ENCODE measurements around the gene ZNF236.
"Not testable (repeated sequence)": the region's sequence is repeated elsewhere in the genome, so short reads cannot be mapped to it uniquely, and the experiment has no call there.

ZNF236 gene

DNA sequence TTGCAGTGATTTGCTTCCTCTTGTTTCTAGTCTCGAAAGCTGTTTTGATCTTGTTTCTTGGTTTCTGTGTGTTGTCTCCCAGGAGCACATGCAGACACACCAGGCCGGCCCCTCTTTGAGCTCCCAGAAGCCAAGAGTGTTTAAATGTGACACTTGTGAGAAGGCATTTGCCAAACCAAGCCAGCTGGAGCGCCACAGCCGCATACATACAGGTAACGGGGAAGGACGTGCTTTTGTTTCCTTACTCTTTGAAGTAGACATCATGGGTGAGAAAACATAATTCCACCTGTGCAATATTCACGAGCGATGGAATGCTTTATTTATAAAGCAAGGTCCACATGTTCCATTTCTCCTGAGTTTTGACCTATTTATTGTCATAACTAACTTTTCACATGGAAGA lies 137.2 kb downstream of the ZNF236 start:
- DNase-seq: no peak
- in situ Hi-C loops (cut with MboI; ENCODE audit: low pct_unique_long_range_greater_than_20kb, low sequenced_read_pairs): no loop called here

DNA sequence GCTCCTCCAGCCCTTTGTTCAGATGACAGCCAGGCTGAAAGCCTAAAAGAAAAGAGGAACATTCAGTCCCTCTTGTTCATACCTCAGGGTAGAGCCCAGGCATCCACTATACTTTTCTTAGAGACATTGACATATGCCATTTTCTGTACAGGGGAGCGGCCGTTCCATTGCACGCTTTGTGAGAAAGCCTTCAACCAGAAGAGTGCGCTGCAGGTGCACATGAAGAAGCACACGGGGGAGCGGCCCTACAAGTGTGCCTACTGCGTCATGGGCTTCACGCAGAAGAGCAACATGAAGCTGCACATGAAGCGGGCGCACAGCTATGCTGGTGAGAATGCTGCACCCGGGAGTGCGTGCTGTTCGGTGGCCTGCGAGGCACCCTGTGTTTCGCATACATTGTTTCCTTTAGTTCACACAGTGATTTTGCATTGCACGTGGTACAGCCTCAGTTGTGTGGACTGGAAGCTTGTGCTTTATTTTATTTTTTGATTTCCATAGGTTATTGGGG lies 138.2 kb downstream of the ZNF236 start:
- DNase-seq: no peak
- in situ Hi-C loops (cut with MboI; ENCODE audit: low pct_unique_long_range_greater_than_20kb, low sequenced_read_pairs): no loop called here

DNA sequence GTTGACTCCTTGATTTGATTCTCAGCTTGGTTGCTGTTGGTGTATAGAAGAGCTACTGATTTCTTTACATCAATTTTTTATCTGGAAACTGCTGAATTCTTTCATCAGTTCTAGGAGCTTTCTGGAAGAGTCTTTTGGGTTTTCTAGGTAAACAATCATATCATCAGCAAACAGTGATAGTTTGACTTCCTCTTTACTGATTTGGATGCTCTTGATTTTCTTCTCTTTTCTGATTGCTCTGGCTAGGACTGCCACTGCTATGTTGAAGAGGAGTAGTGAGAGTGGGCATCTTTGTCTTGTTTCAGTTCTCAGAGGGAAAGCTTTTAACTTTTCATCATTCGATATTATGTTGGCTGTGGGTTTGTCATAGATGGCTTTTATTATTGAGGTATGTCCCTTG lies 140.5 kb downstream of the ZNF236 start:
- no peak for DNase-seq
- in situ Hi-C loops (cut with MboI; ENCODE audit: low pct_unique_long_range_greater_than_20kb, low sequenced_read_pairs): no loop called here

DNA sequence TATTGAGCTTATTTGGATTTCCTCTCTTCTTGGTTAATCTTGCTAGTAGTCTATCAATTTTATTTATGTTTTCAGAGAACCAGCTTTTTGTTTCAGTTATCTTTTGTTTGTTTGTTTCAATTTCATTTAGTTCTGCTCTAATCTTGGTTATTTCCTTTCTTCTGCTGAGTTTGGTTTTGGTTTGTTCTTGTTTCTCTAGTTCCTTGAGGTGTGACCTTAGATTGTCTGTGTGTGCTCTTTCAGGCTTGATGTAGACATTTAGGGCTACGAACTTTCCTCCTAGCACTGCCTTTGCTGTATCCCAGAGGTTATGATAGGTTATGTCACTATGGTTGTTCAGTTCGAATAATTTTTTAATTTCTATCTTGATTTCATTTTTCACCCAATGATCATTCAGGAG lies 141.6 kb downstream of the ZNF236 start:
- in situ Hi-C loops (cut with MboI; ENCODE audit: low pct_unique_long_range_greater_than_20kb, low sequenced_read_pairs): no loop called here
- DNase-seq: no peak

DNA sequence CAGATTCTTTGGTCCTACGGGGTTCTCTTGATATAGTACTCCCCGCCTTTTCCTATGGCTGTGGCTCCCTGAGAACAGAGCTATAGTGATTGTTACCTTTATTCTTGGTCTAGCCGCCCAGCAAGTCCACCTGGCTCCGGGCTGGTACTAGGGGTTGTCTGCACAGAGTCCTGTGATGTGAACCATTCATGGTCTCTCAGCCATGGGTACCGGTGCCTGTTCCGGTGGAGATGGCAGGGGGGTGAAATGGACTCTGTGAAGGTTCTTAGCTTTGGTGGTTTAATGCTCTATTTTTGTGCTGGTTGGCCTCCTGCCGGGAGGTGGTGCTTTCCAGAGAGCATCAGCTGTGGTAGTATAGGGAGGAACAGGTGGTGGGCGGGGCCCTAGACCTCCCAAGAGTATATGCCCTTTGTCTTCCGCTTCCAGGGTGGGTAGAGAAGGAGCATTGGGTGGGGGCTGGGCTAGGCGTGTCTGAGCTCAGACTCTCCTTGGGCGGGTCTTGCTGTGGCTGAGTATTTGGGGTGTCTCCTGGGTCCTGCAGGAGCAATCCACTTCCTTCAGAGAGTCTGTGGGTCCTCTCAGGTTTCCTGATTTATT lies 143.3 kb downstream of the ZNF236 start:
- in situ Hi-C loops (cut with MboI; ENCODE audit: low pct_unique_long_range_greater_than_20kb, low sequenced_read_pairs); DNase-seq: not testable (repeated sequence)

DNA sequence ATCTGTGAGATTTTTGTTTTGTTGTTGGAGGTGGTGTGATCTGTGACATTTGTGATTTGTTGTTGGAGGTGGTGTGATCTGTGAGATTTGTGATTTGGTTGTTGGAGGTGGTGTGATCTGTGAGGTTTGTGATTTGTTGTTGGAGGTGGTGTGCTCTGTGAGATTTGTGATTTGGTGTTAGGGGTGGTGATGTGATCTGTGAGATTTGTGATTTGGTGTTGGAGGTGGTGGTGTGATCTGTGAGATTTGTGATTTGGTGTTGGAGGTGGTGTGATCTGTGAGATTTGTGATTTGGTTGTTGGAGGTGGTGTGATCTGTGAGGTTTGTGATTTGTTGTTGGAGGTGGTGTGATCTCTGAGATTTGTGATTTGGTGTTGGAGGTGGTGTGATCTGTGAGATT lies 144.9 kb downstream of the ZNF236 start:
- in situ Hi-C loops (cut with MboI; ENCODE audit: low pct_unique_long_range_greater_than_20kb, low sequenced_read_pairs); DNase-seq: not testable (repeated sequence)

DNA sequence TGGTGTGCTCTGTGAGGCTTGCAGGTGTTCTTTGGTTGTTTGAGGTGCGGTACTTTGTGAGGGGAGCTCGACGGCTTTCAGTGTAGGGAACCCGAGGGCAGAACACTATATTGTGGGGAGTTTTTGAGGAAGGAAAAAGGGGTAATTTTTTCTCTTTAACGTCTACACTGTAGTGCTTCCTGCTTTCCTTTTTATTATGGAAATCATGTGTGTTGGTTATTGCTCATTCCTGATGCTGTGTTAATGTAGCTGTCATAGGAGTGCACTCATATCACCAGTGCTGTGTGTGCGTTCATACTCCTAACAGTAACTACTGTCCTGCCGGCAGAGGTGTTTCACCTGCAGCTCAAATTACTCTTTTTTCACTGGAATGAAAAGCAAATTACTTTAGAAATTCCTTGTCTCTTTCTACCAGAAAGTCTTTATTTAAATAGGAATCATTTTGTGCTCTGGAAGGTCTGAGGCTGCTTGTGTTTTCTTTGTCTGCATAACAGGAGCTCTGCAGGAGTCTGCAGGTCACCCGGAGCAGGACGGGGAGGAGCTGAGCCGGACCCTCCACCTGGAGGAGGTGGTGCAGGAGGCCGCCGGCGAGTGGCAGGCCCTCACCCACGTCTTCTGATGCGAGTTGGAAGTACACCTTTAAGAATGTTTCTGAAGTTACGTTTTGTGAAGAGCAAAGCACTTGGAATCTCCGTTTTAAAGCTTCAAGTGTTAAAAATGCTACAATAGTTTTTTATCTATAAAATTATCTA lies 145.5 kb downstream of the ZNF236 start:
- in situ Hi-C loops (cut with MboI; ENCODE audit: low pct_unique_long_range_greater_than_20kb, low sequenced_read_pairs): no loop called here
- no peak for DNase-seq

DNA sequence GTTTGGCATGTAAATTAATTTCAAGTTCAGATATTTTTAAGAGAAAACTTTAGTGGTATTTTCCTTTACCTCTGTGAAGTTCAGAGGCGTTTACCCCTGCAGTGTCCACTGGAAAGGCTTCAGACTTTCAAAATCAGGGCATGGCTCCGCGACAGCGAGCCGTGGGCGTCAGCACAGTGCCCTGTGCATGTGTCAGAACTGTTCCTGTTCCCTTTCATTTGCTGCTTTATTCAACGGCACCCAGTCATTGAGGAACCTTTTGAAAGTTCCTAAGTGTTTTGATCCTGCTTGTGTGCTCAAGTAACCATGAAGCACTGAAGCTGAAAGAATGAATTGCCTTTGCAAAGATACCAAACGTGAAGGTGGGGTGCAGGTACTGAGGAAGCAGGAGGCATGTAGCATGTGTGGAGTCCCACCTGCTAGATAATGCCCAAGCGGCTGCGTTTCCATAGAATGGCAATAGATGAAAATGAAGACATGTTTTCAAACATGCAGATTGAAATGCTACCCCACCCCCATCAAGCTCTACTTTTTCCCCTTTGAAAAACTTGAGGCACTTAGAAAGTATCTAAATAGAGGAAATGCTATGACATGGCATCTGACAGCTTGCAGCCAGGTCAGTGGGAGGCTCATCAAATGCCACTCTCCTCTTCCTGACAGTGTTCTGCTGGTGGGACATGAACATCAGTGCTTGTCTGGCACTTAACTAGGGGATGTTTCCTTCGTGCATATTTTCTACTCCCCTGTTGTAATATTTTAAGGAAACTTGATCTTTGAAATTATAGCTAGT lies 148.6 kb downstream of the ZNF236 start:
- in situ Hi-C loops (cut with MboI; ENCODE audit: low pct_unique_long_range_greater_than_20kb, low sequenced_read_pairs): no loop called here

DNA sequence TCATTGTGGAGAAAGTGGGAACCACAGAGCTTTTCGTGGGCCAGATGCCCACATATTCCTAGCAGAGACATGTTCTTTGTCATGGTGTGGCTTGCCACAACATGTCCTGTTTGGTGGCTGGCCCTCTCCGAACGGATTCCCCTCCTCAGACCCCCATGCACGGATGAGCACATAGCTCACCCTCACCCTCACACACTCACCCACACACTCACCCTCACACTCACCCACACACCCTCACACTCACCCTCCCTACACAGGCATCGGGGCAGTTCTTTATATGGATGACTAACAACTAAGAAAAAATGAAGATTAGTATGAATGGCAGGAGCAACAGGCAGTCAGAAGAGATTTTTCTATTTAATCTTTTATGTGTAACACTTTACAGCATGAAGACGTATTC lies 149.9 kb downstream of the ZNF236 start:
- no peak for DNase-seq
- in situ Hi-C loops (cut with MboI; ENCODE audit: low pct_unique_long_range_greater_than_20kb, low sequenced_read_pairs): no loop called here

More for the DNA sequence above, 148.6 kb downstream of the ZNF236 start:
- DNase-seq: peak; percentile 43

DNA sequence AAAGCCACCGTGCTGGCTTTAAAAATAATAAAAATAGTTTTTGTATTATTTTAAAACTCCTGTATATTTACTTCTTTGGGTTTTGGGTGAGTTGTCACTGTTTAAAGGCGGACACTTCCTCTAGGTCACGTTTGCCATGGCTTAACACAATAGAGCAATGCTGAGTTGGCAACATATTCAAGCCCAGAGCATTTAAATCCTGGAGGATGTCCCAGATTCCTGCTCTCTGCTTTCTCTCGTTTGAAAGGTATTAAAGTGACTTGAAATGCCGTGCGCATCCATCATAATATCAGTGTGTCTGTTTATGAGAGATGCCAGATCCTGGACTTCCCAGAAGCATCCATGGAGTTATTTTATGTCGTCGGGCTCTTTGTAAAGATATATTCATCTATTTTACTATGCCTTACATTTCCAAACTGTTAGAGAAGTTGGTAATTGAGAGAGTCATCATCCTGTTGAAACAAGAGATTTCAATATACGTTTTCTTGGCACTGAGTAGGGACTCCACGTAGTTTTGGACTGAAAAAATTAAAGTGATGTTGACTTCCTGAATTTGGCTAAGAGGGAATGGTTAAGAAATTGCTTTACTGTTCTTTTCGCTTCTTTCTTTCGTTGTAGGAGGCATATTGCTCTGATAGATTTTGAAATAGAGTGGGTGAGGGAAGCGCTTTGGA lies 150.6 kb downstream of the ZNF236 start:
- DNase-seq: no peak
- in situ Hi-C loops (cut with MboI; ENCODE audit: low pct_unique_long_range_greater_than_20kb, low sequenced_read_pairs): no loop called here

DNA sequence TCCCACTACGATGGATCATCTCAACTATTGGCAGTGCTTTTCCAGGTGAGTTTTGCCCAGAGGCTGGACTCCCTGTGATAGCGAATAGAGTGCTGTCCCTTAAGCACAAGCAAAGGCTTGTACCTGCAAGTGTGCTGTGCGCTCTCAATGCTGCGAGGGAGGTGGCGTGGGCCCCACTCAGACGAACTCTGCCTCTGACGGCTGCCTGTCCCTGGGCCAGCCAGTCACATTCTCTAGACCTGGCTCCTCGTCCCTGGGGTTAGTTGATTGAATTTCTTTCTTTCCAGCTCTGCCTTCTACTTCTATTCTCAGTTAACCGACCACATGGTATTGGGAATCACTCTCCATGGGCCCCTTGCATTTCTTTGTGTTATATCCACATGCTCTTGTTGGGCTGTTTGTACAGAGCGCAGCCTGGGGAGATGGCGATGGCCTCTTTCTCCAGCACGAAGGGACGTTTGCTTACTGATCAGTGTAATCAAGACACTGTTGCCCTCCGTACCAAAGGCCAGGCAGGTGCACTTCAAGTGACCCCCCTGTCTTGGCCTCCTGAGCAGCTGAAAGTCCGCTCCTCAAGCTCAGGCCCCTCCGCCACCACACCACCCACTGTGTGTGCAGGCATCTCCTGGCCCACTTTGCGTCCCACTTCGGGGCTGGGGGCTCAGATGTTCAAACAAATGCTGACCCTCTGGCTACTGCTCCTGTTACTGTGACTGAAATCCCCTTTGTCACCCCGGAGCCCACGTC lies 151.3 kb downstream of the ZNF236 start:
- DNase-seq: no peak
- in situ Hi-C loops (cut with MboI; ENCODE audit: low pct_unique_long_range_greater_than_20kb, low sequenced_read_pairs): no loop called here

DNA sequence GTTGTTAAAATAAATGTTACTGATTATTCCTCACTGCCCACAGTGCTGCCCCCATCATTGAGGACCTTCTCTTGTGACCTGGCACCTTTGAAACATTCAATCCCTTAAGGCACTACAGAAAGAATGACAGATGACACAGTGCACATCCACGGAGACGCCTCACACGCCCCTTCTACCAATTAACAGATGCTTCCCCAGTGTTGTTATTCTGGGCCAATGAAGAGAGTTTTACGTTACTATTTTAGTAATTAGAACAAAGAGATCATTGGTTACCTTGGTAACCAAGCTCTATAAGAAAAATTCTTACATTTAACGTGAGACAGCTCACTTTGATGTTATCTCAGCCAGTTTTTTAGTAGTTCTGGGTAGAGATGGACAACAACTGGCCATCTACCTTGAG lies 152.0 kb downstream of the ZNF236 start:
- DNase-seq: no peak
- in situ Hi-C loops (cut with MboI; ENCODE audit: low pct_unique_long_range_greater_than_20kb, low sequenced_read_pairs): no loop called here

DNA sequence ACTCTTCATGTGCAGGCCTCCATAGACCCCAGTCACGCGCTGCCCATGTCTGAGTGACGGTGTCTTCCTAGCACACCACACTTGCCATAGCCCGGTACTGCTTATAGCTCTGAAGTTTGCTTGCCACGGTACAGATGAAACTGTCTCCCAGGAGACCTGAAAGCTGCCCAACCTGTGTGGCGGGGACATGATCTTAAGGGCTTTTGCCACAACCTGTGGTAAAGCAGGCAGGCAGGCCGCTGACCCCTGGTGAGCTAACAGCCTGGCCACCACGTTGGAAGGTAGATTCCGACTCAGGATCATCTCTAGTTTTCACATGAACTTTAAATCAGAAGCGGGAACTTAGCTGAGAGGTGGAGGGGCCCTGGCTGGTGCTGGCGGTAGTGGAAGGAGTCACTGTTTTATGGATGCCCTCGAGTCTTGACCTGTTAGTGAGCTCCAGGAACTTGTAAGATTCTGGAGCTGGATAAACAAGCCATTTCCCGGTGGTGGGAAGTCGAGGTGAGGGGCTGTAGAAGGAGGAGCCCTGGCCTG lies 153.3 kb downstream of the ZNF236 start:
- no peak for DNase-seq
- in situ Hi-C loops (cut with MboI; ENCODE audit: low pct_unique_long_range_greater_than_20kb, low sequenced_read_pairs): no loop called here

DNA sequence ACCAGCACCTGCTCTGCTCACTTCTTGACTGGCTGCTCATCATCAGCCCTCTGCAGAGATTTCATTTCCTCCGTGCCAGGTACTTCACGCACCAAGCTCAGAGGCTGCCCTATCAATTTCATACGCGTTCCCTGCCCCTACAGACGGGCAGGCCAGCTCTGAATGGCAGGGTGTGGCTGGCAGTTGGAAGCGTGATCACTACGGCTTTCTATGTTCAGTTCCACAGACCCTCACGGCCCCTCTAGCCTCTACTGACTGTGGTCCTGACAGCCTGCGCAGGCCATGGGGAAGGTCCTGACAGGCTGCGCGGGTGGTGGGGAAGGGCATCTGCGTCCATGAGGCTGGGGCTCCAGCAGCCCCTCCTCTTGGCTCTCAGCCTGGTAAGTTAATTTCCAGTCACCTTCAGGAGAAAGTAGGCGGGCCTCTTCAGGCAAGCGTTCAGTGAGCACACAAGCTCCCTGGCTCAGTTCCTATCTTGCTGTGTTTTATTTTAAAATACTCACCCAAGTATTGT lies 154.8 kb downstream of the ZNF236 start:
- DNase-seq: no peak
- in situ Hi-C loops (cut with MboI; ENCODE audit: low pct_unique_long_range_greater_than_20kb, low sequenced_read_pairs): no loop called here

DNA sequence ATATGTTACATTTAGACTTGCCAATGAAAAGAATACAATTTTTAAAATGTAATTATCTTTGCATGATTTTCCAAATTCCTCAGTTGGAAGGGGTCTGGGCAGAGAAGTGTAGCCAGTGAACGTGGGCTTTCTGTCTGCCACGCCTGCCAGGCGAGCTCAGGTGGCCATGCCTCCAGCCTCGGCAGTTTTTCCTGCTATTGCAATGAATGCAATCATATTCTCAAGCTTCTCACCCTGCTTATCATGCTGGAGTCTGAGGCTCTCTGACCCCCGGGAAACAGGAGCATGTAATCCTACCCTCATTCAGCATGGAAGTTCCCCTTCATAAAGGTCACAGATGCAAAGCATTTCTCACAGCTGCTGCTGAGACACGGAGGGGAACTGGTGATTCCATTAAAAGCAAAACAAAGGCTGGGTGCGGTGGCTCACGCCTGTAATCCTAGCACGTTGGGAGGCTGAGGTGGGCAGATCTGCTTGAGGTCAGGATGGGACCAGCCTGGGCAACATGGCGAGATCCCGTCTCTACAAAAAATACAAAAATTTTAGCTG lies 155.4 kb downstream of the ZNF236 start:
- no peak for DNase-seq
- in situ Hi-C loops (cut with MboI; ENCODE audit: low pct_unique_long_range_greater_than_20kb, low sequenced_read_pairs): no loop called here

DNA sequence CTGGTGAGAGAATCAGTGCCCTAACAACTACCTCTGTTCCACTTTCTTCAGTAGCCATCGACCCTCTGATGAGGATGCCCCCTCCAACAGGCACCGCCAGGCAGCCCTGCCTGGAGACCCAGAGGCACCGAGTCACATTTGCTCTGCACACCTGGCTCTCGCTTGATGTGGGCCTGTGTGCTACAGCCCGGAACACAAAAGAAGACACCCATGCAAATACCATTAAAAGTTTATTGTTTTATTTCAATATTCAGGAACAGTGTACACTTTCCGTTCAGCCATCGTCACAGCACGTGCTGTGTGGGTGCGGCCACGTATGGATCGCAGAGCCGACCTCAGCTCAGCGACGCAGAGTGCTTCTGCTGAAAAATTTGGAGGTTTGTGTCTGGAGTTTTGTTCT lies 156.3 kb downstream of the ZNF236 start:
- in situ Hi-C loops (cut with MboI; ENCODE audit: low pct_unique_long_range_greater_than_20kb, low sequenced_read_pairs): no loop called here
- DNase-seq: no peak

DNA sequence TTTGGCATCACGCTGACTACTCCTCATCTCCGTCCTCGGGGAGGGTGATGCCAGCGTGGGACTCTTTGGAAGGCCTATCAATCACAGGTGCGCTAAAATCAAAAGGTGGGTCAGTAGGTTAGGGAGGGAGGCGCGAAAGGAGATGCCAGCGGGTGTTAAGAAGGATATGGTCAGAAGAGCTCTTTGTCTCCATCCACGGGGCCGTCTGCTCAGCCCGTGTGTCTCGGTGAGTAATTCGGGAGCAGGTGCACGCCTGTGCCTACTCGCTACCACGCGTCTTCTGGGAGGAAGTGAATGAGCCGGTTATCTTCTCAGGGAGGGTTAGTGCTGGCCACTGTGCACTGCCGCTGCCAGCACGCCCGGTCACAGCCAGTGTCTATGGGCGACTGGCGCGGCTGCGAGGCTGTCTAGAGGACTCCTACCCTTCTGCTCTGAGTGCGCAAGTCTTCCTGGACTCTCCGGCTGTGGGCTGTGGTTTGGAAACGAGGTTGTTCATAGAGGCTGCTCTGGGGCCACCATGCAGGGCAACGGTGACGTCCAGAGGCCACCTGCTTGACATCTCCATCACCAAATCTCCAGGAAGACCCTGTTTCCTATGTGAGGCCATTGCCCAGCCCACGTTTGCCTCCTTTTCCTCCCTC lies 156.9 kb downstream of the ZNF236 start:
- in situ Hi-C loops (cut with MboI; ENCODE audit: low pct_unique_long_range_greater_than_20kb, low sequenced_read_pairs): no loop called here
- DNase-seq: no peak

DNA sequence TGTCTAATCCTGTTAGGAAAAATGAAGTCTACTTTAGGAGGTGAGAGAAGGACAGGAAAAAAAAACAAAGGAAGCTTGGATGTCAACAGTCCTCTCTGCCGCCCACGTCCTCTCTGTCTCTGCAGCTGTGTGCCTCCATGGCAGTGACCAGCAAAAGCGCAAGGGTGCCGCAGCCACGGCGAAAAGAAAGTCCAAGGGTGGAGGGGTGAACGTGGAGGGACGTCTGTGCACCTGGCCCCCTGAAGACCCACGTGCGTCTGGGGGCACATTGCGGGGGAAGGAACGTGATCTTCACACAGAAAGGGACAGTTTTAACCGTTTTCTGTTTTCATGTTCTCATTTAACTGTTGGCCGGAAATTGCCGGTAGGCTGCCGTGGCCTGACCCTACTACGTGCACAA lies 157.5 kb downstream of the ZNF236 start:
- in situ Hi-C loops (cut with MboI; ENCODE audit: low pct_unique_long_range_greater_than_20kb, low sequenced_read_pairs): no loop called here
- no peak for DNase-seq

Measured in KBM-7 (cell line).